Measurements from ENCODE around the gene FAM53B.
A peak's percentile ranks its signal among the peaks of the same experiment; 100 is the strongest.

FAM53B gene

GRCh38 chr10:124678557-124679240 lies 65.5 kb downstream of the FAM53B start:
- DNase-seq (ENCODE audit: low read depth in 2 of 2): no peak
- TF ChIP-seq, protein P1, sequence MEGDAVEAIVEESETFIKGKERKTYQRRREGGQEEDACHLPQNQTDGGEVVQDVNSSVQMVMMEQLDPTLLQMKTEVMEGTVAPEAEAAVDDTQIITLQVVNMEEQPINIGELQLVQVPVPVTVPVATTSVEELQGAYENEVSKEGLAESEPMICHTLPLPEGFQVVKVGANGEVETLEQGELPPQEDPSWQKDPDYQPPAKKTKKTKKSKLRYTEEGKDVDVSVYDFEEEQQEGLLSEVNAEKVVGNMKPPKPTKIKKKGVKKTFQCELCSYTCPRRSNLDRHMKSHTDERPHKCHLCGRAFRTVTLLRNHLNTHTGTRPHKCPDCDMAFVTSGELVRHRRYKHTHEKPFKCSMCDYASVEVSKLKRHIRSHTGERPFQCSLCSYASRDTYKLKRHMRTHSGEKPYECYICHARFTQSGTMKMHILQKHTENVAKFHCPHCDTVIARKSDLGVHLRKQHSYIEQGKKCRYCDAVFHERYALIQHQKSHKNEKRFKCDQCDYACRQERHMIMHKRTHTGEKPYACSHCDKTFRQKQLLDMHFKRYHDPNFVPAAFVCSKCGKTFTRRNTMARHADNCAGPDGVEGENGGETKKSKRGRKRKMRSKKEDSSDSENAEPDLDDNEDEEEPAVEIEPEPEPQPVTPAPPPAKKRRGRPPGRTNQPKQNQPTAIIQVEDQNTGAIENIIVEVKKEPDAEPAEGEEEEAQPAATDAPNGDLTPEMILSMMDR (IDR thresholded peaks at IDR 0.05; ENCODE audit: low read depth, low read length): no peak
- H3K4me3 ChIP-seq (replicated peaks in 1 of 2; ENCODE audit: low read depth in 2 of 2, low read length in 2 of 2): no peak overlapping the region

DNA sequence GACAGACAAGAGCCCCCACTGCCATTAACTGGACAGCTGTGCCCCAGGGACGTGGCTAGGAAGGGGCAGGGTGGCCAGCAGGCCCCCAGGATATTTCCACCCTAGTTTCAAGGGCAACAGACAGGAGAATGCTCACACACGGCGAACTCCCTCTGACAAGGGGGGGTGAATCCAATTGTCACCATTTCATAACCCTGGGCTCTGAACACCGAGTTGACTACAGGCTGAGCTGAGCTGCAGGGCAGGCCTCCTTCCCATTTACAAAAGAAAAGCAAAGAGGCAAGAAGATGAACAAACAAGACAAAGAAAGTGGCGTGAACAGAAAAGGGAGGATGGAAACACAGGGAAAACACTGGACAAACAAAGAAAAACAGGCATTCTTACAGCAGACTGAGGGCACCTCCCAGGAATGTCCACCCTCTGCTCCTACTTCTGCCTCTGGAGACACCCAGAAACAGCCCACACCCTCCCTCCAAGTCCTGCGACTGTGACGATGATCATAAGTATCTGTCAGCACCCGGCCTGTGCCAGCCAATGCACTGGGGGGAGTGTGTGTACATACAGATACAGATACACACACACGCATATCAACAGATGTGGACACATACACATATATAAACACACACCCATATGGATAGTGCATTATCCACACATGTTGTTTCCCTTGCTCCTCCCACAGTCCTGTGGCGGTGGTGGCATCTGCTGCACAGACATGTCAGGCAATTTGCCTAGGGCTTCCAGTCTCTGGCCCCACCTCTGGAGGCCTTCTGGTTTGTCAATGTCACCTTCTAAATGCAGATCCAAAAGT lies 66.2 kb downstream of the FAM53B start:
- peak; percentile 6 to 32 for DNase-seq (ENCODE audit: low read depth in 2 of 2)
- H3K4me3 ChIP-seq (replicated peaks in 1 of 2; ENCODE audit: low read depth in 2 of 2, low read length in 2 of 2): no peak overlapping the region
- TF ChIP-seq, protein P1 (IDR thresholded peaks at IDR 0.05; ENCODE audit: low read depth, low read length): no peak

- H3K4me3 ChIP-seq (replicated peaks in 1 of 2; ENCODE audit: low read depth in 2 of 2, low read length in 2 of 2): no peak overlapping the region
- no peak for DNase-seq (ENCODE audit: low read depth in 2 of 2)
- TF ChIP-seq, protein P1 (IDR thresholded peaks at IDR 0.05; ENCODE audit: low read depth, low read length): no peak
Measured at GRCh38 chr10:124677293-124677699, 66.9 kb downstream of the FAM53B start.

GRCh38 chr10:124676416-124677062 lies 67.6 kb downstream of the FAM53B start:
- no peak for DNase-seq (ENCODE audit: low read depth in 2 of 2)
- H3K4me3 ChIP-seq (replicated peaks in 1 of 2; ENCODE audit: low read depth in 2 of 2, low read length in 2 of 2): no peak overlapping the region
- TF ChIP-seq, protein P1 (IDR thresholded peaks at IDR 0.05; ENCODE audit: low read depth, low read length): no peak

DNA sequence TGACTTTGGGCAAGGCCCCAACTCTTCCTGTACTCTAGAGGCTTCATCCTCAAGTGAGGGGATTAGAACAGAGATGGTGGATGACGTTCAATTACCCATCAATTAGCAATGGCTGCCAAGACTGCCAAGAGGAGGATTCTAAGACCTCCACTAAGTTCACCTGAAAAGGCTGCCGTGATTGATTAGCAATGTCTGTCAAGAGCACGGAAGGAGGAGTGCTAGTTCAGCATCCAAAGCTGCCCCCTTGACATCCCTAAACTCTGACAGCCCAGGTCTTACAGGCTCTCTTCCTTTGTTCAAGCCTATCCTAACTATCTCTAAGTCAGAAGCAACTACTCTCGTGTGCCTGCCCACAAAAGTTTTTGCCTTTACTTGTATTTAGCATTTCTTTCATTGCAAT lies 68.4 kb downstream of the FAM53B start:
- no peak overlapping the region for H3K4me3 ChIP-seq (replicated peaks in 1 of 2; ENCODE audit: low read depth in 2 of 2, low read length in 2 of 2)
- no peak for DNase-seq (ENCODE audit: low read depth in 2 of 2)
- TF ChIP-seq, protein P1 (IDR thresholded peaks at IDR 0.05; ENCODE audit: low read depth, low read length): no peak

GRCh38 chr10:124675261-124675660 lies 68.9 kb downstream of the FAM53B start:
- TF ChIP-seq, protein P1 (IDR thresholded peaks at IDR 0.05; ENCODE audit: low read depth, low read length): no peak
- no peak for DNase-seq (ENCODE audit: low read depth in 2 of 2)
- H3K4me3 ChIP-seq (replicated peaks in 1 of 2; ENCODE audit: low read depth in 2 of 2, low read length in 2 of 2): no peak overlapping the region
